Thyroid gland (tissue), 4 donors: ENCODE data around the gene ROCK2. TPM values are rescaled to one million over a fixed set of nuclear protein-coding genes. Genes with fewer than 3 reads are reported as not detected.

Experiments
- DNase-seq, 2 donors: peaks; one replicate each; pipeline ENCODE4 v3.0.0-alpha.2; 2019
- H3K27ac ChIP-seq, 3 donors: fragments of 200-600 bp; sonication (generic); 1 replicate in 2 of 3; 2 replicates in 1 of 3; pipeline ENCODE4 v1.5.1; 2016 to 2019; ENCODE audit warnings: mild to moderate bottlenecking in 1 of 3, moderate library complexity in 1 of 3
- H3K27me3 ChIP-seq: fragments of 200-600 bp; sonication (generic); one replicate; pipeline ENCODE4 v1.5.1; 2019
- H3K36me3 ChIP-seq, 2 donors: fragments of 200-600 bp; sonication (generic); one replicate each; pipeline ENCODE4 v1.5.1; 2016 to 2019
- H3K4me1 ChIP-seq, 2 donors: fragments of 200-600 bp; sonication (generic); one replicate each; pipeline ENCODE4 v1.5.1; 2017 to 2019
- H3K4me3 ChIP-seq, 3 donors: fragments of 200-600 bp; sonication (generic); replicated peaks in 1 of 3; 1 replicate in 2 of 3; 2 replicates in 1 of 3; pipeline ENCODE4 v1.5.1; 2016; ENCODE audit warnings: mild to moderate bottlenecking in 1 of 3
- H3K9me3 ChIP-seq: fragments of 200-600 bp; sonication (generic); one replicate; pipeline ENCODE4 v1.5.1; 2017
- POLR2A ChIP-seq, 2 donors: fragments of 450-650 bp; IDR thresholded peaks; one replicate each; pipeline ENCODE4 v1.6.1; 2017; ENCODE audit warnings: antibody characterized with exemption in 2 of 2, mild to moderate bottlenecking in 2 of 2, moderate library complexity in 1 of 2
- WGBS, 2 donors: methylation state at CpG; one replicate each; pipeline ENCODE4 v1.1.5; 2017; 5-methylcytosine and 5-hydroxymethylcytosine counted together
- intact Hi-C: fragments of 100-400 bp; cut with DNase I; formaldehyde crosslinking; loops from one replicate; pipeline ENCODE4 v1.15.1; 2023
- total RNA-seq, 4 donors: library from RNA; depleted of rRNA; stranded (reverse); fragments of >200 nt; gene quantifications; one replicate each; pipeline ENCODE4 v1.2.3, GENCODE V29; 2016
- TF ChIP-seq, protein P1 (sequence below), 6 experiments: fragments of 200-600 bp in 3 of 6; fragments of 450-650 bp in 3 of 6; sonication (generic) in 3 of 6; IDR thresholded peaks; one replicate each; pipeline ENCODE4 v1.5.1; 2016 to 2019; ENCODE audit warnings: antibody characterized with exemption in 6 of 6, mild to moderate bottlenecking in 2 of 6, inconsistent platforms in 1 of 6, moderate library complexity in 1 of 6

ROCK2 gene
- total RNA-seq, 4 donors from 2014 or later = 37.3 to 47.5 (median 42.1) TPM

DNA sequence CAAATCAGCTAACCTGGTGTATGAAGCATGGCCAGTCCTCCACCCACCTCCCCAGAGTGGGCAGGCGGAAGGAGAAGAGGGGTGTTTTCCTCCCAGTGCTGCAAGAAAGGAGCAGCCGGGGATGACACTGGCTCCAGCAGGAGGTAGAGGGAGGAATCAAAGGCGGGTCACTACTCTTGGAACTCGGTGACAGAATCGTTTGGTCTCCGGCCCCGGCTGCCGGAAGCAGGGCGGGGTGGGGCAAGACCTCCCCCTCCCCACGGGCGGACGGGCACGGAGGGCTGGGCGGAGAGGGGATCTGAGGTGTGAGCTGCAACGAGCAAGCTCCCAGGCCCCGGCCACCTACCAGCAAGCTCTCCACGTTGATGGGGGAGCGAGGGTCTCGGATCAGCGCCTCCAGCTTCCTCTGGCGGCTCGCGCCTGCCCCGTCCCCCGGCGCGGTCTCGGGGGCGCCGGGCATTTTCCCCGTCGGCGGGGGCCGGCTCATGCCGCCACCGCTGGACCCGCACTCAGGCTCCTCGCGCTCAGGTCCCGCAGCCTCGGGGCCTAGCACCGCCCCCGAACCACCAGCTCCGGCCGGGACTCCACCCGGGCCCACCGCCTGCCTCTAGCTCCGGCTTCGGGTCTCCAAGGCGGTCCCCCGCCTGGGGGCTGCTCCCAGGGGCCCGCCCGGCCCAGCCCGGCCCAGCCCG, 640 bp downstream of the ROCK2 start:
- H3K4me3 ChIP-seq = peak overlapping the region; percentile 81 to 97 (median 88)
- WGBS, 2 donors = 0% methylated on average over 7 to 10 of the region's 55 CpGs
- H3K27me3 ChIP-seq = no peaks in the 10 kb centered on the region
- DNase-seq = peak; percentile 43 to 54
- intact Hi-C loops = loop anchor here (10.0 kb wide), 1 partner anchor 51 kb away; no protein-coding TSS in a partner anchor
- H3K36me3 ChIP-seq = no peaks in the 10 kb centered on the region
- H3K27ac ChIP-seq = peak overlapping the region; percentile 82 to 99 (median 94)
- H3K9me3 ChIP-seq = no peaks in the 10 kb centered on the region
- H3K4me1 ChIP-seq = peaks cover 15 to 30% of the 10 kb centered on the region in 2 donors
- TF ChIP-seq, protein P1, sequence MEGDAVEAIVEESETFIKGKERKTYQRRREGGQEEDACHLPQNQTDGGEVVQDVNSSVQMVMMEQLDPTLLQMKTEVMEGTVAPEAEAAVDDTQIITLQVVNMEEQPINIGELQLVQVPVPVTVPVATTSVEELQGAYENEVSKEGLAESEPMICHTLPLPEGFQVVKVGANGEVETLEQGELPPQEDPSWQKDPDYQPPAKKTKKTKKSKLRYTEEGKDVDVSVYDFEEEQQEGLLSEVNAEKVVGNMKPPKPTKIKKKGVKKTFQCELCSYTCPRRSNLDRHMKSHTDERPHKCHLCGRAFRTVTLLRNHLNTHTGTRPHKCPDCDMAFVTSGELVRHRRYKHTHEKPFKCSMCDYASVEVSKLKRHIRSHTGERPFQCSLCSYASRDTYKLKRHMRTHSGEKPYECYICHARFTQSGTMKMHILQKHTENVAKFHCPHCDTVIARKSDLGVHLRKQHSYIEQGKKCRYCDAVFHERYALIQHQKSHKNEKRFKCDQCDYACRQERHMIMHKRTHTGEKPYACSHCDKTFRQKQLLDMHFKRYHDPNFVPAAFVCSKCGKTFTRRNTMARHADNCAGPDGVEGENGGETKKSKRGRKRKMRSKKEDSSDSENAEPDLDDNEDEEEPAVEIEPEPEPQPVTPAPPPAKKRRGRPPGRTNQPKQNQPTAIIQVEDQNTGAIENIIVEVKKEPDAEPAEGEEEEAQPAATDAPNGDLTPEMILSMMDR (IDR thresholded peaks at IDR 0.05) = no peak
- TF ChIP-seq POLR2A (IDR thresholded peaks at IDR 0.05) = peak in 1 of 2 donors; percentile 44

DNA sequence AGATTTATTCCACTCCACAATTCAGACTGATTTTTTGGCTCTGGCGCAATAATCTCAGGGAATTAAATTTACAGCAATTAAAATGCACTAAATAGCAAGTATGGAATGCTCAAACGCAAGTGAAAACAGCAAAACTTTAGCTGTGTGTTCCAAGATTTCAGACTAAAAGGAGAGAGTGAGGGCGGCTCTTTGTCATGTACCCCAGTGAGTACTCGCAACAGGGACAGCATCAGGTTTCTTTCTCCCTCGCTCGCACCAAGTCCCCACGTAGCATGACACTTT, 1.1 kb downstream of the ROCK2 start:
- intact Hi-C loops = loop anchor here (10.0 kb wide), 1 partner anchor 51 kb away; no protein-coding TSS in a partner anchor
- no peaks in the 10 kb centered on the region for H3K9me3 ChIP-seq
- no peak for TF ChIP-seq POLR2A (IDR thresholded peaks at IDR 0.05)
- TF ChIP-seq, protein P1 (IDR thresholded peaks at IDR 0.05) = no peak
- DNase-seq = no peak
- no peaks in the 10 kb centered on the region for H3K36me3 ChIP-seq
- WGBS, 2 donors = 0 to 1% methylated on average over 7 of the region's 7 CpGs
- H3K27me3 ChIP-seq = no peaks in the 10 kb centered on the region
- peak overlapping the region; percentile 81 to 97 (median 88) for H3K4me3 ChIP-seq
- peaks cover 15 to 30% of the 10 kb centered on the region in 2 donors for H3K4me1 ChIP-seq
- H3K27ac ChIP-seq = peak overlapping the region; percentile 82 to 99 (median 94)

DNA sequence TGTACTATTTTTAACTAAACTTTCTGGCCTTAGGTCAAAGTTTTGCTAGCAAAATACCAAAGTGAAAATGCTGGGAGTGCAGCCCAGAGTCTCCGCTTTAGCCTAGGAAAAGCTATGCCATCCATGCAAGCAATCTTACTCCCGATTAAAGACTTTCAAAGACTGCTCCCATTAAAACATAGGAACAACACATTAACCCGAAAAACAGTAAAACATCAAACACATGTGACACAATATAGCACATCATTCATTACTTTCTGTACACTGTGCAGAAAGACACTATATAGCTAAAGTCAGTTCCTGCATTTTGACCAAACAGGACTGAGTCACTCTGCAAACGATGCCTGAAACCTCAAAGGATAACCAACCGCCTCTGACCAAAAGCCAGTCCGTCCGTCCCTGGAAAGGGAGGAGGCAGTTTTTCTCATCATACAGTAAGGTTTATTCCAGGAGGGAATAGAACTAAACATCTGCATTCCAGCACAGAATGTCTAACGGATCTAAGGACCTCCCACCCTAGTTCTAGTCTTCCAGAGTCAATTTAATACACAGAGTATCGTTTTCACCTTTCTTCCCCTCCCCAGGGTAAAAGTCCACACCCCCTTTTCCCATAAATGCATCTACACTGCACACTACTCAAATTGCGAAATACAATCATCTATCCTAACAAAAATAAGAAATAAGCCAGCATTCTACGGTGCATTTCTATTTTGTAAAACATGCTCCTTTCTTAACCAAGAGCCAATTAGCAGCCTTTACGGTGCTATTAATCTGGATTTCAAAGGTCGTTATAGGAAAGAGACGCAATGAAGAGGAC, 1.7 kb downstream of the ROCK2 start:
- peak; percentile 14 to 38 for DNase-seq
- Histone ChIP-seq H3K4me3 (peak overlapping the region; percentile 81 to 97 (median 88)), H3K36me3 (no peaks in the 10 kb centered on the region), H3K27me3 (no peaks in the 10 kb centered on the region), H3K4me1 (peaks cover 15 to 30% of the 10 kb centered on the region in 2 donors), H3K27ac (peak overlapping the region in 2 of 3 donors; percentile 94 to 99), H3K9me3 (no peaks in the 10 kb centered on the region)
- TF ChIP-seq POLR2A (IDR thresholded peaks at IDR 0.05) = peak in 1 of 2 donors; percentile 33
- TF ChIP-seq, protein P1 (IDR thresholded peaks at IDR 0.05) = no peak
- intact Hi-C loops = loop anchor here (10.0 kb wide), 1 partner anchor 52 kb away; no protein-coding TSS in a partner anchor
- 3 to 5% methylated on average over 14 of the region's 14 CpGs for WGBS, 2 donors

DNA sequence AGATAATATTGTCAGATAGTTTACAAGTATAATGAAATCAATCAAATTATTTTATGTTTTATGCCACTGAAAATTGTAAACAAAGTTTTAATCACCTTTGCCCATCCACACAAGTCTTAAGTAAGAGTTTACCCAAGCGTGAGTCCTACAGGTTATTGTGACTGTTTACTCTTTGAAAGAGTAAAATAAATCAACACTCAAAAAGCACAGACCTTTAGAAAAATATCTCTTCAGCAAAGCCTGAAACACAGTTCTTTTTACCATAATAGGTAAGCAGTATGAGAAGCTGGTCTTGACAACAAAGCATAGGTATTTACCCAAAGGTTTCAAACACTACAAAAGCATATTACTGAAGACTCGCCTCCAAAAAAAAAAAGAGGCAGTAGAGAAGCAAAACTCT, 3.7 kb downstream of the ROCK2 start:
- peaks cover 15 to 30% of the 10 kb centered on the region in 2 donors for H3K4me1 ChIP-seq
- peak overlapping the region in 1 of 3 donors; percentile 94 for H3K27ac ChIP-seq
- intact Hi-C loops = loop anchor here (10.0 kb wide), 1 partner anchor 54 kb away; no protein-coding TSS in a partner anchor

More for the DNA sequence above, 3.7 kb downstream of the ROCK2 start:
- 76 to 79% methylated on average over 2 of the region's 2 CpGs for WGBS, 2 donors
- Histone ChIP-seq H3K9me3 (no peaks in the 10 kb centered on the region), H3K4me3 (no peak overlapping the region), H3K36me3 (no peaks in the 10 kb centered on the region), H3K27me3 (no peaks in the 10 kb centered on the region)
- TF ChIP-seq POLR2A (IDR thresholded peaks at IDR 0.05) = no peak
- TF ChIP-seq, protein P1 (IDR thresholded peaks at IDR 0.05) = no peak
- no peak for DNase-seq
